GM18861 (cell line): ENCODE data around the gene MTA1.

ENCODE experiments used
- ATAC-seq: cut with Tn5 transposase; IDR thresholded peaks from one replicate; pipeline ENCODE4 v1.9.1; 2021; ENCODE audit not compliant: unreplicated experiment

Gene MTA1

GRCh38 chr14:105401699-105402098 lies 17.9 kb upstream of the MTA1 start:
- no peak for ATAC-seq

GRCh38 chr14:105408592-105408991 lies 11.0 kb upstream of the MTA1 start:
- no peak for ATAC-seq

GRCh38 chr14:105409364-105409763 lies 10.3 kb upstream of the MTA1 start:
- ATAC-seq = no peak

GRCh38 chr14:105410642-105411016 lies 9.0 kb upstream of the MTA1 start:
- no peak for ATAC-seq

- ATAC-seq = no peak
These were observed 8.3 kb upstream of the MTA1 start for GRCh38 chr14:105411017-105411941.

GRCh38 chr14:105411985-105412770 lies 7.4 kb upstream of the MTA1 start:
- ATAC-seq = no peak

GRCh38 chr14:105412771-105413543 lies 6.7 kb upstream of the MTA1 start:
- ATAC-seq = no peak

- ATAC-seq = no peak
These were observed 6.1 kb upstream of the MTA1 start for GRCh38 chr14:105413544-105413886.

- no peak for ATAC-seq
These were observed 4.9 kb upstream of the MTA1 start for GRCh38 chr14:105414456-105415371.

GRCh38 chr14:105415481-105416428 lies 3.9 kb upstream of the MTA1 start:
- no peak for ATAC-seq

GRCh38 chr14:105416671-105417070 lies 3.0 kb upstream of the MTA1 start:
- ATAC-seq = no peak

GRCh38 chr14:105417690-105418121 lies 1.9 kb upstream of the MTA1 start:
- no peak for ATAC-seq

- no peak for ATAC-seq
These were observed 1.1 kb upstream of the MTA1 start for GRCh38 chr14:105418269-105419194.

- no peak for ATAC-seq
These were observed 710 bp downstream of the MTA1 start for GRCh38 chr14:105420101-105420973.

- ATAC-seq = no peak
These were observed 1.5 kb downstream of the MTA1 start for GRCh38 chr14:105420974-105421674.
